Erythroblast (primary cell): Measurements from ENCODE around the gene DIRAS1.

Experiments
- GATA1 ChIP-seq: IDR thresholded peaks from 2 replicates; pipeline ENCODE4 v1.6.1; 2011; ENCODE audit warnings: low read depth, mild to moderate bottlenecking, control low read depth, low read length, moderate library complexity
- POLR2A ChIP-seq: IDR thresholded peaks from 2 replicates; pipeline ENCODE4 v1.6.1; 2011; ENCODE audit warnings: mild to moderate bottlenecking, low read length

- TF ChIP-seq POLR2A (no peak), GATA1 (no peak)
These were observed 42.5 kb upstream of the DIRAS1 start for GRCh38 chr19:2763687-2764086.
